HL-60 (cell line): ENCODE results near the gene TAS2R39.

Experiments used
- DNase-seq, 2 experiments: peaks; one replicate each; pipeline ENCODE4 v3.0.0-alpha.2; 2010 to 2020; ENCODE audit warnings: low read depth in 1 of 2, low spot score in 1 of 2
- H3K27ac ChIP-seq: fragments of 250-450 bp; sonication (Bioruptor Pico); replicated peaks from 2 replicates; pipeline ENCODE4 v1.5.1; 2020; ENCODE audit warnings: mild to moderate bottlenecking, moderate library complexity
- H3K27me3 ChIP-seq: fragments of 250-450 bp; sonication (Bioruptor Pico); 2 replicates; pipeline ENCODE4 v1.5.1; 2021; ENCODE audit warnings: mild to moderate bottlenecking, moderate library complexity; ENCODE audit not compliant: insufficient read depth, poor library complexity, severe bottlenecking
- H3K4me3 ChIP-seq: replicated peaks from 2 replicates; pipeline ENCODE4 v1.5.1; 2011; ENCODE audit warnings: mild to moderate bottlenecking, control low read depth, low read length; ENCODE audit not compliant: insufficient read depth
- CTCF ChIP-seq: IDR thresholded peaks from one replicate; pipeline ENCODE4 v1.5.1; 2011; ENCODE audit warnings: low read length, control low read depth, inconsistent platforms; ENCODE audit not compliant: insufficient read depth
- GABPA ChIP-seq: IDR thresholded peaks from 2 replicates; pipeline ENCODE4 v1.6.1; 2012; ENCODE audit warnings: low read depth
- POLR2AphosphoS5 ChIP-seq: IDR thresholded peaks from 2 replicates; pipeline ENCODE4 v1.6.1; 2012; ENCODE audit warnings: low read depth
- REST ChIP-seq: IDR thresholded peaks from 2 replicates; pipeline ENCODE4 v1.6.1; 2012; ENCODE audit warnings: low read depth; ENCODE audit not compliant: insufficient replicate concordance
- SPI1 ChIP-seq: IDR thresholded peaks from 2 replicates; pipeline ENCODE4 v1.6.1; 2012; ENCODE audit warnings: low read depth, mild to moderate bottlenecking, borderline replicate concordance

Gene TAS2R39

GRCh38 chr7:143199040-143199439 is 15.8 kb downstream of the TAS2R39 start:
- Histone ChIP-seq H3K27ac (no peak overlapping the region), H3K27me3 (no peaks in the 10 kb centered on the region), H3K4me3 (no peak overlapping the region)
- no peak for DNase-seq
- TF ChIP-seq POLR2AphosphoS5 (no peak), GABPA (no peak), CTCF (no peak), REST (no peak), SPI1 (no peak)

- no peak overlapping the region for H3K4me3 ChIP-seq
- no peak for TF ChIP-seq REST
- TF ChIP-seq POLR2AphosphoS5: no peak
- TF ChIP-seq SPI1: no peak
- TF ChIP-seq CTCF: no peak
- TF ChIP-seq GABPA: no peak
These were observed 18.9 kb downstream of the TAS2R39 start for GRCh38 chr7:143202161-143202560.

GRCh38 chr7:143203386-143203785 is 20.2 kb downstream of the TAS2R39 start:
- Histone ChIP-seq H3K27ac (no peak overlapping the region), H3K4me3 (no peak overlapping the region), H3K27me3 (no peaks in the 10 kb centered on the region)
- no peak for TF ChIP-seq REST
- TF ChIP-seq CTCF: no peak
- no peak for DNase-seq

More at GRCh38 chr7:143202161-143202560, 18.9 kb downstream of the TAS2R39 start:
- Histone ChIP-seq H3K27ac (no peak overlapping the region), H3K27me3 (no peaks in the 10 kb centered on the region)
- no peak for DNase-seq
